ENCODE results near the gene ELOVL2.
"Not testable (repeated sequence)": the region's sequence is repeated elsewhere in the genome, so short reads cannot be mapped to it uniquely, and the experiment has no call there.

ELOVL2 gene

DNA sequence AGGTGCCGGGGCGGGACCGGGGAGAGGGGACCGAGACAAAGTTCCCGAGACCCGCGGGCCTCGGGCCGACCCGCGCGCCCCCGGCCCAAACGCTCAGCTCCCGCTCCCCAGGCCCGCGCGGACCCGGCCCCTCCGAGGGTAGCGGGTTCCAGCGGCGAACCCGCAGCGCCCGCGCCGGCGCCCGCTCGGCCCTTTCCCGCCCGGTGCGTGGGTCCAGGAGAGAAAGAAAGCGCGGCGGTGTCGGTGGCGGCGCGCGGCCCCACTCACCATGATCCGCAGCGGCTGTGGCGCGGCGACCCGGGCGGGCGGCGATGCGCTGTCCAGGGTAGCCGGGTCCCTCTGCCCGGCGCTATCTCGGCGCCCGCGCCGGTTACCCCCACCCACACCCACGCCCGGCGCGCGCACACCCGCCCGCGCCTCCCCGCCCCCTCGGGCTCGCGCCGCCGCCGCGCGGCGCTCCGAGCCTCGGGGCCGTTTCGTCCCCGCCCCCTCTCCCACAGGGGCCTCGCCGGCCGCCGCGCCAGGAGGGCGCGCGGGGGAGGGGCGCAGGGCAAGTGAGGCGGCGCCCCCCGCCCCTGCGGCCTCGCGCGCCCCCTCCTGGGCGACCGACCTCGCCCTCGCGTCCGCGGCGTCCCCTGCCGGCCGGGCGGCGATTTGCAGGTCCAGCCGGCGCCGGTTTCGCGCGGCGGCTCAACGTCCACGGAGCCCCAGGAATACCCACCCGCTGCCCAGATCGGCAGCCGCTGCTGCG is at the start of gene ELOVL2:
ELOVL2 (minus strand) TSS at position 345 of the 751 bp plus-strand sequence; CDS start at position 270, 75 bp downstream.
- no peak for DNase-seq (ENCODE audit: low spot score)

DNA sequence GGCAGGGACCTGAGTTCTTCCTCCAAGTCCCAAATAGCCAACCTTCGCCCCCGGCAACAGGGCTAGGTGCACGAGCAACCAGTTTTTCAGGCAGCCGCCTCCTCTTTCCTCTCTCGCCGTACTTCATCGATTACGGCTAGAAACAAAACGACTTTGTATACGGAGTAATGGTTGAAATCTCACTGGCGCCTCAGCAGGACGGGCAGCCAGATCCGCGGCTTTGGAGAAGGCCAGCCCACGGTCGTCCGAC is 49.2 kb upstream of the ELOVL2 start:
- no peak for DNase-seq (ENCODE audit: low spot score)

- peak; percentile 28 for DNase-seq (ENCODE audit: low spot score)
Observed at GRCh38 chr6:11092668-11093375, 48.7 kb upstream of the ELOVL2 start.

- DNase-seq (ENCODE audit: low spot score), result not testable (repeated sequence)
Observed at GRCh38 chr6:11091141-11091540, 47.0 kb upstream of the ELOVL2 start.

DNA sequence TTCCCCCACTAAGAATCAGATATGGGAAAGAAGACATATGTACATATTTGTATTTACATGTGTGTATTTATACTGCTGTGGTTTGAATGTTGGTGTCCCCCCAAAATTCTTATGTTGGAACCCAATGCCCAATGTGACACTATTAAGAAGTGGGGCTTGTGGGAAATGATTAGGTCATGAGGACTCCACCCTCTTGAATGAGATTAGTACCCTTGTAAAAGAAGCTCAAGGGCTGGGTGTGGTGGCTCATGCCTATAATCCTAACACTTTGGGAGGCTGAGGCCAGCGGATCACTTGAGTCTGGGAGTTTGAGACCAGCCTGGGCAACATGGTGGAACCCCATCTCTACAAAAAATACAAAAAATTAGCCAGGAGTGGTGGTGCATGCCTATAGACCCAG is 45.6 kb upstream of the ELOVL2 start:
- no peak for DNase-seq (ENCODE audit: low spot score)

DNA sequence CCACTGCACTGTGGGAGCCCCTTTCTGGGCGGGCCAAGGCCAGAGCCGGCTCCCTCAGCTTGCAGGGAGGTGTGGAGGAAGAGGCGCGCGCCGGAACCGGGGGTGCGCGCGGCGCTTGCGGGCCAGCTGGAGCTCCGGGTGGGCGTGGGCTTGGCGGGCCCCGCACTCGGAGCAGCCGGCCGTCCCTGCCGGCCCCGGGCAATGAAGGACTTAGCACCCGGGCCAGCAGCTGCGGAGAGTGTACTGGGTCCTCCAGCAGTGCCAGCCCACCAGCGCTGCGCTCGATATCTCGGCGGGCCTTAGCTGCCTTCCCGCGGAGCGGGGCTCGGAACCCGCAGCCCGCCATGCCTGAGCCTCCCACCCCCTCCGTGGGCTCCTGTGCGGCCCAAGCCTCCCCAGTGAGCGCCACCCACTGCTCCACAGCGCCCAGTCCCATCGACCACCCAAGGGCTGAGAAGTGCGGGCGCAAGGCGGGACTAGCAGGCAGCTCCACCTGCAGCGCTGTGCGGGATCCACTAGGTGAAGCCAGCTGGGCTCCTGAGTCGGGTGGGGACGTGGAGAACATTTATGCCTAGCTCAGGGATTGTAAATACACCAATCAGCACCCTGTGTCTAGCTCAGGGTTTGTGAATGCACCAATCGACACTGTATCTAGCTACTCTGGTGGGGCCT is 43.2 kb upstream of the ELOVL2 start:
- DNase-seq (ENCODE audit: low spot score), result not testable (repeated sequence)

GRCh38 chr6:11085758-11086435 is 41.8 kb upstream of the ELOVL2 start:
- no peak for DNase-seq (ENCODE audit: low spot score)

- DNase-seq (ENCODE audit: low spot score), result no peak
Observed at GRCh38 chr6:11083956-11084355, 39.9 kb upstream of the ELOVL2 start.

GRCh38 chr6:11083491-11083890 is 39.4 kb upstream of the ELOVL2 start:
- no peak for DNase-seq (ENCODE audit: low spot score)

GRCh38 chr6:11080296-11080695 is 36.2 kb upstream of the ELOVL2 start:
- no peak for DNase-seq (ENCODE audit: low spot score)

- no peak for DNase-seq (ENCODE audit: low spot score)
Observed at GRCh38 chr6:11078266-11078665, 34.2 kb upstream of the ELOVL2 start.

DNA sequence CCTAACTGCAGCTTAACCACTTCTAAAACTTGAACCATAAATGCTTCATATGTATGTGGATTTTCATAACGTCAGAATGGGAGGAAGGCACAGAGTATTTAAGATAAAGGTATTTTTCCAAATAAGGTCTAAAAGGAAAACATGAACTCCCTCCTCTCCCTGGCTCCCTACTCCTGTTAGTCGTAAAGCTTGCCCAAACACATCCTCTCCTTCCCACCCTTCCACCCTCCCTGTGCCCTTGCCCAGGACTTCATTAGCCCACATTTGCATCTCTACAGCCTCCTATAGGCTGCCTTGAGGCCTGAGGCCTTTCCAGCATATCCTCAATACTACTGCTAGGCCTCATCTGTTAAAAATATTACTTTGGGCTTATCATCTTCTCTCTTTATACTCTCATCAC is 32.4 kb upstream of the ELOVL2 start:
- no peak for DNase-seq (ENCODE audit: low spot score)

- no peak for DNase-seq (ENCODE audit: low spot score)
Observed at GRCh38 chr6:11072101-11072500, 28.0 kb upstream of the ELOVL2 start.

DNA sequence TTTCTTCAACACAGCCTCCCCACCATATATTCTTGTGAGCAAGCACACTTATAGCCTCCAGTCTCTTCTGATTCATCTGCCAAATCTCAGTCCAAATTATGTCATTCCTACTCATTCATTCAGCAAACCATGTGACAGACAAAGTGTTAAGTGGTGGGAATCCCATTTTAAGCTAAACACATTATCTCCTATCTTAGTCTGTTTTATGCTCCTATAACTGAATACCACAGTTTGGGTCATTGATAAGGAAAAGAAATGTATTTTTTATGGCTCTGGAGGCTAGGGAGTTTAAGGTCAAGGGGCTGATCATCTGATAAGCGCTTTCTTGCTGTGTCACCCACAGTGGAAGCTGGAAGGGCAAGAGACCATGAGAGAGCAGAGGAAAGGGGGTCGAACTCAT is 25.7 kb upstream of the ELOVL2 start:
- no peak for DNase-seq (ENCODE audit: low spot score)

DNA sequence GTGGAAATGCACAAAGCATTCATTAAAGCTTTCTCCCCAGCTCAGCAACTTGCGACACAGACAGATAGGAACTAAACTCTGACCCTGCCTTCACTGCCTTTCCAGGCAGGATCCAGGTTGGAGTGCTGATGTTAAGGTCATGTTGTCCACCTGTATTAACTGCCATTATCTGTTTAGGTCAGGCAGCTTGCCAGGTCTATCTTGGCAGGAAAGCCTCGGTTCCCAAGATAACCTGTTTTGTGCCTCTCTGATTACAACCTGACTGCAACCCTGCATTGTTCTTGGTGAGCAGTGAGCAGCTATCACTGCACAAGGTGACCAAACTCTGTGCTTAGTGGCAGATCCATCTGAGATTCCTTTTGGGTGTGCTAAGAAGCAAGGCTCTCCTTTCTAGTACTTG is 23.2 kb upstream of the ELOVL2 start:
- no peak for DNase-seq (ENCODE audit: low spot score)

GRCh38 chr6:11066505-11067347 is 22.6 kb upstream of the ELOVL2 start:
- no peak for DNase-seq (ENCODE audit: low spot score)

DNA sequence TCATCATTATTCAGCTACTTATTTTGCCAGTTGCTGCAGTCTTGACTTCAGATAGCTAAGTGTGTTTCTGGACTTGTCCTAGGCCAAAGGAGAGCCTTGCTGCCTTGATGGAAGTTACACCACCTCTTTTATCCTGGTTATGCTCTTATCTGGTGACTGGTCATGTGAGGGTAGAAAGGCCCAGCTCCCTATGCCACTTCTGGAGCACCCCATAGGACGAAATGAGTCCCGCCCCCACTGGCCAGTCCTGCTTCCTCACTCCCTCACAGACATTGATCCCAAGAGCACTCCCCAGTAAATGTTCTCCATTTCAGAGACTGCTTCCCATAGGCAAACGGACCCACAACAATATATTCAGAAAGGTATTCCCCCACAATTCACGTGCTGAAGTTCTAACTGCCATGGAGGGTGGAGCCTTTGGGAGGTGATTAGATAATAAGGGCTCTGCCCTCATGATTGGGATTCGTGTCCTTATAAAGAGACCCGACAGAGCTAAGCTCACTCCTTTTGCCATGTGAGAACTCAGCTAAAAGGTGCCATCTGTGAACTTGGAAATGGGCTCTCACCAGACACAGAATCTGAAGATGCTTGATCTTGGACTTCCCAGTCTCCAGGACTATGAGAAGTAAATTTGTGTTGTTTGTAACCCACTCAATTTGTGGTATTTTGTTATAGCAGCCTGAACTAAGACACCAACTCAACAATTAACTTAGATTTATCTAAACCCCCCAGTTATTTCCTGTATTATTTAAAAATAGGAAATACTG is 21.5 kb upstream of the ELOVL2 start:
- no peak for DNase-seq (ENCODE audit: low spot score)

DNA sequence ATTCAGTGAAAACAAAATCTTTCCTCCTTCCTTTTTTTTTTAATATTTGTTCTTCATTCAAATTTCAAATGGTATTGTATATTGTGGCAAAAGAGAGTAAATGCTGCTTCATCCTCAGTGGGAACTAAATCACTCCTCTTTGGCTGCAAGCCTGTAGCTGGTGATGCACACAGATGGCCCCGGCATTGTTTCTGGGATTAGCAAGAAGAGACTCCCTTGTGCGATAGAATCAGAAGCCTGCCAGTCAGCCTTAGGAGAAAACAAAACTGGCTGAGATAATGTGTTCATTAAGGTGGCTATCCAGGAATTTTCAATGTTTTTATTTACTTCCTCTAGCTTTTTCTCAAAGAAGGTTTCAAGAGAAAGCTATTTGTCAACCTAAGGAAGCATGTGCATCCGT is 20.7 kb upstream of the ELOVL2 start:
- no peak for DNase-seq (ENCODE audit: low spot score)

GRCh38 chr6:11062715-11063114 is 18.6 kb upstream of the ELOVL2 start:
- DNase-seq (ENCODE audit: low spot score), result no peak

GRCh38 chr6:11062083-11062482 is 18.0 kb upstream of the ELOVL2 start:
- DNase-seq (ENCODE audit: low spot score), result no peak

- DNase-seq (ENCODE audit: low spot score), result no peak
Observed at GRCh38 chr6:11058406-11058805, 14.3 kb upstream of the ELOVL2 start.

Data from LoVo (cell line).